ENCODE results near the gene DCTN4.

DNA sequence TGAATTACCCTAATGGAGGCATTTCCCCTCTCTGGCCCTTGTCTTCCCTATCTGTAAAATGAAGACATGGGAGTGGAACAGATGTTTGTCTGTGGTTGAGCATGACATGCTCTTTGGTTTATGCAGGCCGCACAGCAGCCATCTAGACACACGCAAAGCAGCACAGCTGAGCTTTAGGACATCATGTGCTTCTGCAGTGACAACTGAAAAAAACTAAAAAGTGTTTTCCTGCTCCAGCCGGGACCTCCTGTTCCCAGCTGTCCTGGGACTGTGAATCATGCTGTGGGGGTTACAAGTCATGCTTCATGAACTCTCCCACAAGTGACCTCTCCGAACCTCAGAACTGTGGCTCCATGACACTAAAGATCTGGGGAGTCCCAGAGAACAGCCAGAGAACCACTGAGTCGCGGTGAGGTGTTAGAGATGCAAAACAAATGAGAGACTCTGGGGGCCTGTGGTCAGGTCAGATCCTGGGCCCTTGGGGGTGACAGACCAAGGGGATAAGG, 21.4 kb upstream of the DCTN4 start:
- TF ChIP-seq, protein P1, sequence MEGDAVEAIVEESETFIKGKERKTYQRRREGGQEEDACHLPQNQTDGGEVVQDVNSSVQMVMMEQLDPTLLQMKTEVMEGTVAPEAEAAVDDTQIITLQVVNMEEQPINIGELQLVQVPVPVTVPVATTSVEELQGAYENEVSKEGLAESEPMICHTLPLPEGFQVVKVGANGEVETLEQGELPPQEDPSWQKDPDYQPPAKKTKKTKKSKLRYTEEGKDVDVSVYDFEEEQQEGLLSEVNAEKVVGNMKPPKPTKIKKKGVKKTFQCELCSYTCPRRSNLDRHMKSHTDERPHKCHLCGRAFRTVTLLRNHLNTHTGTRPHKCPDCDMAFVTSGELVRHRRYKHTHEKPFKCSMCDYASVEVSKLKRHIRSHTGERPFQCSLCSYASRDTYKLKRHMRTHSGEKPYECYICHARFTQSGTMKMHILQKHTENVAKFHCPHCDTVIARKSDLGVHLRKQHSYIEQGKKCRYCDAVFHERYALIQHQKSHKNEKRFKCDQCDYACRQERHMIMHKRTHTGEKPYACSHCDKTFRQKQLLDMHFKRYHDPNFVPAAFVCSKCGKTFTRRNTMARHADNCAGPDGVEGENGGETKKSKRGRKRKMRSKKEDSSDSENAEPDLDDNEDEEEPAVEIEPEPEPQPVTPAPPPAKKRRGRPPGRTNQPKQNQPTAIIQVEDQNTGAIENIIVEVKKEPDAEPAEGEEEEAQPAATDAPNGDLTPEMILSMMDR (IDR thresholded peaks at IDR 0.05) = no peak
- TF ChIP-seq POLR2A (IDR thresholded peaks at IDR 0.05) = no peak
